Memory B cell (primary cell): Measurements from ENCODE around the gene KANTR.
A peak's percentile ranks its signal among the peaks of the same experiment; 100 is the strongest.

Source experiments
- ATAC-seq: fragments of 150-1000 bp; cut with Tn5 transposase; 2 replicates; pipeline ENCODE4 v1.10.0; 2021; ENCODE audit warnings: low read depth, mild to moderate bottlenecking, moderate library complexity
- DNase-seq, 2 donors: peaks; one replicate each; pipeline ENCODE4 v3.0.0; 2022; ENCODE audit warnings: low spot score in 2 of 2
- H3K27ac Mint-ChIP-seq: one replicate; pipeline ENCODE4 v1.8.0; 2022; ENCODE audit warnings: mild to moderate bottlenecking, moderate library complexity, mixed read lengths
- H3K27me3 Mint-ChIP-seq: one replicate; pipeline ENCODE4 v1.8.0; 2022; ENCODE audit warnings: mixed read lengths
- H3K36me3 Mint-ChIP-seq: one replicate; pipeline ENCODE4 v1.8.0; 2022; ENCODE audit warnings: mild to moderate bottlenecking, mixed read lengths
- H3K4me1 Mint-ChIP-seq: one replicate; pipeline ENCODE4 v1.8.0; 2022; ENCODE audit warnings: mixed read lengths
- H3K4me3 Mint-ChIP-seq: one replicate; pipeline ENCODE4 v1.8.0; 2022; ENCODE audit warnings: mild to moderate bottlenecking, moderate library complexity, mixed read lengths
- H3K9me3 Mint-ChIP-seq: one replicate; pipeline ENCODE4 v1.8.0; 2022; ENCODE audit warnings: mixed read lengths

KANTR gene

DNA sequence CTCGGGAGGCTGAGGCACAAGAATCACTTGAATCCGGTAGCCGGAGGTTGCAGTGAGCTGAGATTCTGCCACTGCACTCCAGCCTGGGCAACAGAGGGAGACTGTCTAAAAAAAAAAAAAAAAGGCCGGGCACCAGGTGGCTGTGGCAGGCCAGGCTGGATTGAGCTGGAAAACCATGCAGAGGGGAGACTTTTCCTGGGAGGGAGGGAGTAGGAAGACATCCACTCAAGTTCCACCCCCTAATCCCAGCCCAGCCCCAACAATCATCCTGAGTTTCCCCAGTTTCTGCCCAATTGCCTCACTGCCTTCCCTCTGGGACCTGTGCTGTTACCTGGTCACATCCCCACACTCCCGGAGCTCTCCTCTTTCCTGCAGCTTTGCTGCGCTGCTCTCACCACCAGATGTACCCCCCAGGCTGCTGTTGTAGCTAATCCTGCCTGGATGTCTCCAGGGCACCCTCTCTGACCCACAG is 20.8 kb upstream of the KANTR start:
- no peak for ATAC-seq
- peaks cover 16% of the 10 kb centered on the region for H3K4me1 Mint-ChIP-seq
- H3K27ac Mint-ChIP-seq, result peak overlapping the region; percentile 67
- no peak for DNase-seq
- peaks cover 3% of the 10 kb centered on the region for H3K9me3 Mint-ChIP-seq
- peak overlapping the region; percentile 61 for H3K4me3 Mint-ChIP-seq
- no peaks in the 10 kb centered on the region for H3K27me3 Mint-ChIP-seq
- H3K36me3 Mint-ChIP-seq, result no peaks in the 10 kb centered on the region

DNA sequence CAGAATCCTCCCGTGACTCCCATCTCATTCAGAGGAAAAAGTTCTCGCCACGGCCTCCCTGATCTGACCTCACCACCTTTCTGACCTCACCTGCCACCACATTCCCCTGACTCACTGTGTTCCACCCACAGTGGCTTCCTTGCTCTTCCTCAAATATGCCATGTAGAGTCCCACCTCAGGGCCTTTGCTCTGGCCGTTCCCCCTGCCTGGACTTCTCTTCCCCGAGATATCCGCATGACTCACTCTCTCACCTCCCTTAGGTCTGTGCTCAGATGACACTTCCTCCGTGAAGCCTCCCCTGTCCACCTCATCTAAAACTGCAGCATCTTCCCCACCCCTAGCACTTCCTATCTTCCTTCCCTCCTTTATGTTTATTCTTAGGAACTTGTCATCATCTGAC is 18.9 kb upstream of the KANTR start:
- H3K9me3 Mint-ChIP-seq, result peaks cover 3% of the 10 kb centered on the region
- no peaks in the 10 kb centered on the region for H3K27me3 Mint-ChIP-seq
- no peak overlapping the region for H3K4me3 Mint-ChIP-seq
- no peaks in the 10 kb centered on the region for H3K36me3 Mint-ChIP-seq
- ATAC-seq (no peak), DNase-seq (no peak)
- H3K4me1 Mint-ChIP-seq, result peaks cover 18% of the 10 kb centered on the region
- no peak overlapping the region for H3K27ac Mint-ChIP-seq

DNA sequence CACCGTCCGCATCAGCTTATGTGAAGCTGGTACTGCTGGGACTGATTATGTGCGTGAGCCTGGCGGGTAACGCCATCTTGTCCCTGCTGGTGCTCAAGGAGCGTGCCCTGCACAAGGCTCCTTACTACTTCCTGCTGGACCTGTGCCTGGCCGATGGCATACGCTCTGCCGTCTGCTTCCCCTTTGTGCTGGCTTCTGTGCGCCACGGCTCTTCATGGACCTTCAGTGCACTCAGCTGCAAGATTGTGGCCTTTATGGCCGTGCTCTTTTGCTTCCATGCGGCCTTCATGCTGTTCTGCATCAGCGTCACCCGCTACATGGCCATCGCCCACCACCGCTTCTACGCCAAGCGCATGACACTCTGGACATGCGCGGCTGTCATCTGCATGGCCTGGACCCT is 17.3 kb upstream of the KANTR start:
- Mint-ChIP-seq H3K9me3 (peaks cover 3% of the 10 kb centered on the region), H3K4me3 (no peak overlapping the region), H3K4me1 (peaks cover 19% of the 10 kb centered on the region), H3K36me3 (no peaks in the 10 kb centered on the region), H3K27ac (peak overlapping the region; percentile 45), H3K27me3 (no peaks in the 10 kb centered on the region)
- ATAC-seq (no peak), DNase-seq (no peak)

DNA sequence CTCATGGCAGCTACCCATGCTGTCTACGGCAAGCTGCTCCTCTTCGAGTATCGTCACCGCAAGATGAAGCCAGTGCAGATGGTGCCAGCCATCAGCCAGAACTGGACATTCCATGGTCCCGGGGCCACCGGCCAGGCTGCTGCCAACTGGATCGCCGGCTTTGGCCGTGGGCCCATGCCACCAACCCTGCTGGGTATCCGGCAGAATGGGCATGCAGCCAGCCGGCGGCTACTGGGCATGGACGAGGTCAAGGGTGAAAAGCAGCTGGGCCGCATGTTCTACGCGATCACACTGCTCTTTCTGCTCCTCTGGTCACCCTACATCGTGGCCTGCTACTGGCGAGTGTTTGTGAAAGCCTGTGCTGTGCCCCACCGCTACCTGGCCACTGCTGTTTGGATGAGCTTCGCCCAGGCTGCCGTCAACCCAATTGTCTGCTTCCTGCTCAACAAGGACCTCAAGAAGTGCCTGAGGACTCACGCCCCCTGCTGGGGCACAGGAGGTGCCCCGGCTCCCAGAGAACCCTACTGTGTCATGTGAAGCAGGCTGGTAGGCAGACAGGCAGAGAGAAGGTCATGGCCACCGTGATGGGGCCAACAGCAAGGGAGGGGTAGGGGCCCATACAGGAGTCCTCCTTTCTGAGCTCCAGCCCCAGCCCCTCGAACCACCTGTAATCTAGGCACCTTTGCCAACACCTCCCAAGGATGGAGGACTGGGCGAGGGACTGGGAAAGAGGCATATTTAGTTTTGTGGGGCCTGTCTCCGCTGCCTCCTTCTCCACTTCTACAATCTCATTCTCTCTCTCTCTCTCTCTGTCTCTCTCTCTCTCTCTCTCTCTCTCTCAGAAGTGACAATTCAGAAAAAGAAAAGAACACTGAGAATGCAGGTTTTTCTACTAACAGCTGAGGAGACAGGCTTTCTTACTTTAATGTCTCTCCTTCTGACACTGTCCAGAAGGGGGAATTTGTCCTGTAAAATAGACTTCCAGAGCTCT is 16.4 kb upstream of the KANTR start:
- no peak overlapping the region for H3K4me3 Mint-ChIP-seq
- no peaks in the 10 kb centered on the region for H3K27me3 Mint-ChIP-seq
- DNase-seq, result no peak
- H3K27ac Mint-ChIP-seq, result no peak overlapping the region
- H3K36me3 Mint-ChIP-seq, result no peaks in the 10 kb centered on the region
- ATAC-seq, result no peak
- H3K9me3 Mint-ChIP-seq, result peaks cover 3% of the 10 kb centered on the region
- peaks cover 13% of the 10 kb centered on the region for H3K4me1 Mint-ChIP-seq

- DNase-seq (no peak), ATAC-seq (no peak)
- Mint-ChIP-seq H3K27ac (no peak overlapping the region), H3K4me1 (peaks cover 21% of the 10 kb centered on the region), H3K36me3 (peaks cover 3% of the 10 kb centered on the region), H3K4me3 (no peak overlapping the region), H3K9me3 (peaks cover 3% of the 10 kb centered on the region), H3K27me3 (no peaks in the 10 kb centered on the region)
Measured at GRCh38 chrX:53078943-53079342, 15.0 kb upstream of the KANTR start.

GRCh38 chrX:53080628-53081580 is 13.0 kb upstream of the KANTR start:
- ATAC-seq (no peak), DNase-seq (no peak)
- peaks cover 3% of the 10 kb centered on the region for H3K9me3 Mint-ChIP-seq
- H3K27me3 Mint-ChIP-seq, result no peaks in the 10 kb centered on the region
- H3K4me1 Mint-ChIP-seq, result peaks cover 31% of the 10 kb centered on the region
- peak overlapping the region; percentile 96 for H3K27ac Mint-ChIP-seq
- peak overlapping the region; percentile 89 for H3K4me3 Mint-ChIP-seq
- H3K36me3 Mint-ChIP-seq, result peaks cover 11% of the 10 kb centered on the region

GRCh38 chrX:53081925-53082772 is 11.8 kb upstream of the KANTR start, which contains the start of gene TSPYL2:
TSS of gene TSPYL2 (plus strand) at chrX:53082367. CDS start at chrX:53082499, 132 bp downstream.
- DNase-seq (peak; percentile 80 to 91), ATAC-seq (peak; percentile 90)
- H3K9me3 Mint-ChIP-seq, result no peaks in the 10 kb centered on the region
- H3K4me3 Mint-ChIP-seq, result peak within 1 kb of the TSS; percentile 91
- H3K27me3 Mint-ChIP-seq, result no peaks in the 10 kb centered on the region
- H3K36me3 Mint-ChIP-seq, result peaks cover 13% of the 10 kb centered on the region
- H3K4me1 Mint-ChIP-seq, result peaks cover 29% of the 10 kb centered on the region
- peak within 1 kb of the TSS; percentile 96 for H3K27ac Mint-ChIP-seq

DNA sequence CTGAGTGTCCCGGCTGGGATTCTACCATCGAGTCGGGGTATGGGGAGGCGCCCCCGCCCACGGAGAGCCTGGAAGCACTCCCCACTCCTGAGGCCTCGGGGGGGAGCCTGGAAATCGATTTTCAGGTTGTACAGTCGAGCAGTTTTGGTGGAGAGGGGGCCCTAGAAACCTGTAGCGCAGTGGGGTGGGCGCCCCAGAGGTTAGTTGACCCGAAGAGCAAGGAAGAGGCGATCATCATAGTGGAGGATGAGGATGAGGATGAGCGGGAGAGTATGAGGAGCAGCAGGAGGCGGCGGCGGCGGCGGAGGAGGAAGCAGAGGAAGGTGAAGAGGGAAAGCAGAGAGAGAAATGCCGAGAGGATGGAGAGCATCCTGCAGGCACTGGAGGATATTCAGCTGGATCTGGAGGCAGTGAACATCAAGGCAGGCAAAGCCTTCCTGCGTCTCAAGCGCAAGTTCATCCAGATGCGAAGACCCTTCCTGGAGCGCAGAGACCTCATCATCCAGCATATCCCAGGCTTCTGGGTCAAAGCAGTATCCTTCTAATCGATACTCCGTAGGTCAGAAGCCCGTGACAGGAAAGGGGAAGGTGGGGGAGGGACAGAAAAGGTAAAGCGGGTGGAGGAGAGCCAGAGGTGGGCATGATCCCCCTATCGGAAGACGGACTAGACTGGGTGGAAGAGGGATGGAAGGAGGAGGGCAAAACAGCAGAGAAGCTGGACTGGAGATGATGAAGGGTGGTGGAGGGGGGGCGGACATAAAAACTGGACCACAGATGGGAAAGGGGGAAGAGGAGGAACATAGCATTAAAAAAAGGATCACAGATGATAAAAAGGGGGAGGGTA is 10.9 kb upstream of the KANTR start:
- peak overlapping the region; percentile 91 for H3K4me3 Mint-ChIP-seq
- peak overlapping the region; percentile 96 for H3K27ac Mint-ChIP-seq
- DNase-seq, result peak in 1 of 2 donors; percentile 11
- no peak for ATAC-seq
- no peaks in the 10 kb centered on the region for H3K9me3 Mint-ChIP-seq
- peaks cover 31% of the 10 kb centered on the region for H3K4me1 Mint-ChIP-seq
- H3K27me3 Mint-ChIP-seq, result no peaks in the 10 kb centered on the region
- peaks cover 13% of the 10 kb centered on the region for H3K36me3 Mint-ChIP-seq

- peaks cover 39% of the 10 kb centered on the region for H3K4me1 Mint-ChIP-seq
- ATAC-seq (no peak), DNase-seq (no peak)
- no peaks in the 10 kb centered on the region for H3K27me3 Mint-ChIP-seq
- peaks cover 13% of the 10 kb centered on the region for H3K36me3 Mint-ChIP-seq
- peak overlapping the region; percentile 96 for H3K27ac Mint-ChIP-seq
- H3K4me3 Mint-ChIP-seq, result no peak overlapping the region
- H3K9me3 Mint-ChIP-seq, result no peaks in the 10 kb centered on the region
Measured at GRCh38 chrX:53084043-53084570, 9.8 kb upstream of the KANTR start.

- DNase-seq, result no peak
- Mint-ChIP-seq H3K27me3 (no peaks in the 10 kb centered on the region), H3K4me3 (no peak overlapping the region), H3K27ac (no peak overlapping the region), H3K4me1 (peaks cover 36% of the 10 kb centered on the region), H3K36me3 (peaks cover 13% of the 10 kb centered on the region), H3K9me3 (no peaks in the 10 kb centered on the region)
- no peak for ATAC-seq
Measured at GRCh38 chrX:53084863-53085262, 9.1 kb upstream of the KANTR start.

- Mint-ChIP-seq H3K27ac (peak overlapping the region; percentile 86), H3K4me3 (no peak overlapping the region), H3K9me3 (no peaks in the 10 kb centered on the region), H3K36me3 (peaks cover 13% of the 10 kb centered on the region), H3K4me1 (peaks cover 36% of the 10 kb centered on the region), H3K27me3 (no peaks in the 10 kb centered on the region)
- DNase-seq (no peak), ATAC-seq (no peak)
Measured at GRCh38 chrX:53085661-53086229, 8.2 kb upstream of the KANTR start.

- Mint-ChIP-seq H3K4me3 (no peak overlapping the region), H3K27ac (no peak overlapping the region), H3K36me3 (peaks cover 13% of the 10 kb centered on the region), H3K27me3 (no peaks in the 10 kb centered on the region), H3K4me1 (peaks cover 34% of the 10 kb centered on the region), H3K9me3 (no peaks in the 10 kb centered on the region)
- DNase-seq (no peak), ATAC-seq (no peak)
Measured at GRCh38 chrX:53086464-53086863, 7.5 kb upstream of the KANTR start.
